Neural cell (in vitro differentiated cells): ENCODE results near the gene SNCB.

Source experiments
- EP300 ChIP-seq: fragments of 450-650 bp; conservative IDR thresholded peaks from 2 replicates; pipeline ENCODE4 v1.6.1; 2014; ENCODE audit warnings: antibody characterized with exemption, mild to moderate bottlenecking, moderate library complexity; ENCODE audit not compliant: poor library complexity, severe bottlenecking
- EZH2 ChIP-seq: fragments of 200-600, 300-800 bp; shearing (Covaris generic), sonication (generic); IDR thresholded peaks from 2 replicates; pipeline ENCODE4 v1.6.1; 2014; ENCODE audit warnings: antibody characterized with exemption, low read length, borderline replicate concordance, mild to moderate bottlenecking; ENCODE audit not compliant: insufficient read depth, poor library complexity, severe bottlenecking
- POLR2AphosphoS5 ChIP-seq: IDR thresholded peaks from 2 replicates; pipeline ENCODE4 v1.6.1; 2012
- SMC3 ChIP-seq: fragments of 450-650 bp; conservative IDR thresholded peaks from 2 replicates; pipeline ENCODE4 v1.6.1; 2014; ENCODE audit warnings: antibody characterized with exemption, mild to moderate bottlenecking, moderate library complexity; ENCODE audit not compliant: poor library complexity
- TAF1 ChIP-seq: IDR thresholded peaks from 2 replicates; pipeline ENCODE4 v1.6.1; 2012; ENCODE audit warnings: low read depth
- TF ChIP-seq, protein P1 (sequence below): fragments of 450-650 bp; IDR thresholded peaks from 2 replicates; pipeline ENCODE4 v1.5.1; 2014; ENCODE audit warnings: antibody characterized with exemption, mild to moderate bottlenecking, moderate library complexity; ENCODE audit not compliant: poor library complexity, severe bottlenecking
- TF ChIP-seq, protein P2 (sequence below): IDR thresholded peaks from 2 replicates; pipeline ENCODE4 v1.6.1; 2012; ENCODE audit warnings: borderline replicate concordance

DNA sequence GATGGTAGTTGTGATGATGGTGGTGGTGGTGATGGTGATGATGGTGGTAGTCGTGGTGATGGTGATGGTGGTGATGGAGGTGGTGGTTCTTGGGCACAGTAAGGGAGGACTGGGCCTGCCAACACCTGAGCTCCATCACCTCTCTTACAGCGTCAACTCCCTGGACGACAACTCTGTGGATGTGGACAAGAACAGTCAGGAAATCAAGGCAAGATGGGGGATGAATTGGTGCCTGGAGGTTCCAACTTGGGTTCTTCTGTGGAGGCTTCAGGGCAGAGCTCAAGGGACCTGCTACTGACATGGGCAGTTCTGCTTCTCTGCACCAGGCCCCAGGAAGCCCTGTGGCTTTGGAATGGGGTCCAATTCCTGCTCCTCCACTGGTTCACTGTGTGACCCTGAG is 37.8 kb downstream of the SNCB start:
- TF ChIP-seq, protein P1, sequence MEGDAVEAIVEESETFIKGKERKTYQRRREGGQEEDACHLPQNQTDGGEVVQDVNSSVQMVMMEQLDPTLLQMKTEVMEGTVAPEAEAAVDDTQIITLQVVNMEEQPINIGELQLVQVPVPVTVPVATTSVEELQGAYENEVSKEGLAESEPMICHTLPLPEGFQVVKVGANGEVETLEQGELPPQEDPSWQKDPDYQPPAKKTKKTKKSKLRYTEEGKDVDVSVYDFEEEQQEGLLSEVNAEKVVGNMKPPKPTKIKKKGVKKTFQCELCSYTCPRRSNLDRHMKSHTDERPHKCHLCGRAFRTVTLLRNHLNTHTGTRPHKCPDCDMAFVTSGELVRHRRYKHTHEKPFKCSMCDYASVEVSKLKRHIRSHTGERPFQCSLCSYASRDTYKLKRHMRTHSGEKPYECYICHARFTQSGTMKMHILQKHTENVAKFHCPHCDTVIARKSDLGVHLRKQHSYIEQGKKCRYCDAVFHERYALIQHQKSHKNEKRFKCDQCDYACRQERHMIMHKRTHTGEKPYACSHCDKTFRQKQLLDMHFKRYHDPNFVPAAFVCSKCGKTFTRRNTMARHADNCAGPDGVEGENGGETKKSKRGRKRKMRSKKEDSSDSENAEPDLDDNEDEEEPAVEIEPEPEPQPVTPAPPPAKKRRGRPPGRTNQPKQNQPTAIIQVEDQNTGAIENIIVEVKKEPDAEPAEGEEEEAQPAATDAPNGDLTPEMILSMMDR: no peak
- TF ChIP-seq POLR2AphosphoS5: no peak
- no peak for TF ChIP-seq EZH2
- TF ChIP-seq, protein P2, sequence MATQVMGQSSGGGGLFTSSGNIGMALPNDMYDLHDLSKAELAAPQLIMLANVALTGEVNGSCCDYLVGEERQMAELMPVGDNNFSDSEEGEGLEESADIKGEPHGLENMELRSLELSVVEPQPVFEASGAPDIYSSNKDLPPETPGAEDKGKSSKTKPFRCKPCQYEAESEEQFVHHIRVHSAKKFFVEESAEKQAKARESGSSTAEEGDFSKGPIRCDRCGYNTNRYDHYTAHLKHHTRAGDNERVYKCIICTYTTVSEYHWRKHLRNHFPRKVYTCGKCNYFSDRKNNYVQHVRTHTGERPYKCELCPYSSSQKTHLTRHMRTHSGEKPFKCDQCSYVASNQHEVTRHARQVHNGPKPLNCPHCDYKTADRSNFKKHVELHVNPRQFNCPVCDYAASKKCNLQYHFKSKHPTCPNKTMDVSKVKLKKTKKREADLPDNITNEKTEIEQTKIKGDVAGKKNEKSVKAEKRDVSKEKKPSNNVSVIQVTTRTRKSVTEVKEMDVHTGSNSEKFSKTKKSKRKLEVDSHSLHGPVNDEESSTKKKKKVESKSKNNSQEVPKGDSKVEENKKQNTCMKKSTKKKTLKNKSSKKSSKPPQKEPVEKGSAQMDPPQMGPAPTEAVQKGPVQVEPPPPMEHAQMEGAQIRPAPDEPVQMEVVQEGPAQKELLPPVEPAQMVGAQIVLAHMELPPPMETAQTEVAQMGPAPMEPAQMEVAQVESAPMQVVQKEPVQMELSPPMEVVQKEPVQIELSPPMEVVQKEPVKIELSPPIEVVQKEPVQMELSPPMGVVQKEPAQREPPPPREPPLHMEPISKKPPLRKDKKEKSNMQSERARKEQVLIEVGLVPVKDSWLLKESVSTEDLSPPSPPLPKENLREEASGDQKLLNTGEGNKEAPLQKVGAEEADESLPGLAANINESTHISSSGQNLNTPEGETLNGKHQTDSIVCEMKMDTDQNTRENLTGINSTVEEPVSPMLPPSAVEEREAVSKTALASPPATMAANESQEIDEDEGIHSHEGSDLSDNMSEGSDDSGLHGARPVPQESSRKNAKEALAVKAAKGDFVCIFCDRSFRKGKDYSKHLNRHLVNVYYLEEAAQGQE: no peak
- no peak for TF ChIP-seq EP300
- TF ChIP-seq SMC3: no peak
- TF ChIP-seq TAF1: no peak
